ENCODE data around the gene C19orf12. TPM values are rescaled to one million over a fixed set of nuclear protein-coding genes. Genes with fewer than 3 reads are reported as not detected.

C19orf12 gene
- total RNA-seq, 3 donors from 2014 or later (not counting 1 experiment from before 2014, with no cell fraction given): 33.1 to 52.6 (median 47.5) TPM

GRCh38 chr19:29704562-29705558 is 10.2 kb downstream of the C19orf12 start:
- H3K9me3 ChIP-seq (ENCODE audit: control insufficient read depth, insufficient read depth, low read length): no peaks in the 10 kb centered on the region
- WGBS (ENCODE audit: insufficient coverage): 88% methylated on average over 13 of the region's 14 CpGs
- H3K36me3 ChIP-seq (ENCODE audit: control insufficient read depth, insufficient read depth, low read length): peaks cover 53% of the 10 kb centered on the region
- TF ChIP-seq, protein P1, sequence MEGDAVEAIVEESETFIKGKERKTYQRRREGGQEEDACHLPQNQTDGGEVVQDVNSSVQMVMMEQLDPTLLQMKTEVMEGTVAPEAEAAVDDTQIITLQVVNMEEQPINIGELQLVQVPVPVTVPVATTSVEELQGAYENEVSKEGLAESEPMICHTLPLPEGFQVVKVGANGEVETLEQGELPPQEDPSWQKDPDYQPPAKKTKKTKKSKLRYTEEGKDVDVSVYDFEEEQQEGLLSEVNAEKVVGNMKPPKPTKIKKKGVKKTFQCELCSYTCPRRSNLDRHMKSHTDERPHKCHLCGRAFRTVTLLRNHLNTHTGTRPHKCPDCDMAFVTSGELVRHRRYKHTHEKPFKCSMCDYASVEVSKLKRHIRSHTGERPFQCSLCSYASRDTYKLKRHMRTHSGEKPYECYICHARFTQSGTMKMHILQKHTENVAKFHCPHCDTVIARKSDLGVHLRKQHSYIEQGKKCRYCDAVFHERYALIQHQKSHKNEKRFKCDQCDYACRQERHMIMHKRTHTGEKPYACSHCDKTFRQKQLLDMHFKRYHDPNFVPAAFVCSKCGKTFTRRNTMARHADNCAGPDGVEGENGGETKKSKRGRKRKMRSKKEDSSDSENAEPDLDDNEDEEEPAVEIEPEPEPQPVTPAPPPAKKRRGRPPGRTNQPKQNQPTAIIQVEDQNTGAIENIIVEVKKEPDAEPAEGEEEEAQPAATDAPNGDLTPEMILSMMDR (IDR thresholded peaks at IDR 0.05): no peak
- H3K4me3 Mint-ChIP-seq: no peak overlapping the region
- no peaks in the 10 kb centered on the region for H3K36me3 Mint-ChIP-seq
- peaks cover 20 to 23% of the 10 kb centered on the region in 2 donors for H3K4me1 Mint-ChIP-seq
- intact Hi-C loops (cut with micrococcal nuclease): no loop called here
- peak in 1 of 2 donors; percentile 28 for DNase-seq
- no peak overlapping the region for H3K4me3 ChIP-seq (ENCODE audit: low read length)
- H3K4me1 ChIP-seq (ENCODE audit: control insufficient read depth, insufficient read depth, low read length): peaks cover 4% of the 10 kb centered on the region
- H3K27ac ChIP-seq (ENCODE audit: low read length): no peak overlapping the region
- H3K9me3 Mint-ChIP-seq: no peaks in the 10 kb centered on the region
- H3K27ac Mint-ChIP-seq: peak overlapping the region; percentile 75 to 77
- no peaks in the 10 kb centered on the region for H3K27me3 Mint-ChIP-seq (ENCODE audit: low read depth in 2 of 2)
- peak in 2 of 3 donors; percentile 32 to 40 for ATAC-seq
- no peaks in the 10 kb centered on the region for H3K27me3 ChIP-seq (ENCODE audit: control insufficient read depth, insufficient read depth, low read length)

DNA sequence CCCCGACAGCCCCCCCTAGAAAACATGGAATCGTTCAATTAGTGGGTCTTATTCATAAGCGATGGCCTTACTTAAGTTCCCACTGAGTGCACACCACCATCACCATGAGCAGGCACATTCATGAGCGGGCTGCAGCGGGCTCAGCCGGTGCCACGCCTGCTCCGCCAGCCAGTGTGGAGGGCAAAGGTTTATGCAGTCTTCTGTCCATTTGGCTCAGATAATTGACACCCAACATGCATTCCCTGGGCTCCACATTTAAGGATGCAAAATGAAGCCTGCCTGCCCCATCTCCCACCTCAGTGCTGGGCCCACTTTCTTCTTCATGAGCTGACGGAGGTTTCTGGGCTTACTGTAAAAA is 12.1 kb downstream of the C19orf12 start:
- no peaks in the 10 kb centered on the region for H3K9me3 ChIP-seq (ENCODE audit: control insufficient read depth, insufficient read depth, low read length)
- Mint-ChIP-seq H3K4me3 (no peak overlapping the region), H3K27me3 (ENCODE audit: low read depth in 2 of 2) (no peaks in the 10 kb centered on the region), H3K4me1 (peaks cover 9 to 12% of the 10 kb centered on the region in 2 donors), H3K27ac (no peak overlapping the region), H3K9me3 (no peaks in the 10 kb centered on the region), H3K36me3 (no peaks in the 10 kb centered on the region)
- DNase-seq: no peak
- no peak for ATAC-seq
- no peak overlapping the region for H3K27ac ChIP-seq (ENCODE audit: low read length)
- intact Hi-C loops (cut with micrococcal nuclease): no loop called here
- H3K4me1 ChIP-seq (ENCODE audit: control insufficient read depth, insufficient read depth, low read length): no peaks in the 10 kb centered on the region
- TF ChIP-seq, protein P1 (IDR thresholded peaks at IDR 0.05): no peak
- H3K4me3 ChIP-seq (ENCODE audit: low read length): no peak overlapping the region
- H3K36me3 ChIP-seq (ENCODE audit: control insufficient read depth, insufficient read depth, low read length): peaks cover 45% of the 10 kb centered on the region
- no peaks in the 10 kb centered on the region for H3K27me3 ChIP-seq (ENCODE audit: control insufficient read depth, insufficient read depth, low read length)
- 97% methylated on average over 9 of the region's 9 CpGs for WGBS (ENCODE audit: insufficient coverage)

- 95% methylated on average over 30 of the region's 30 CpGs for WGBS (ENCODE audit: insufficient coverage)
- H3K4me1 ChIP-seq (ENCODE audit: control insufficient read depth, insufficient read depth, low read length): no peaks in the 10 kb centered on the region
- ATAC-seq (no peak), DNase-seq (no peak)
- Mint-ChIP-seq H3K9me3 (no peaks in the 10 kb centered on the region), H3K4me3 (no peak overlapping the region), H3K27me3 (ENCODE audit: low read depth in 2 of 2) (no peaks in the 10 kb centered on the region), H3K4me1 (peaks cover 9 to 17% of the 10 kb centered on the region in 2 donors), H3K36me3 (no peaks in the 10 kb centered on the region), H3K27ac (no peak overlapping the region)
- TF ChIP-seq, protein P1 (IDR thresholded peaks at IDR 0.05): no peak
- H3K36me3 ChIP-seq (ENCODE audit: control insufficient read depth, insufficient read depth, low read length): peaks cover 41% of the 10 kb centered on the region
- H3K4me3 ChIP-seq (ENCODE audit: low read length): no peak overlapping the region
- no peak overlapping the region for H3K27ac ChIP-seq (ENCODE audit: low read length)
- no peaks in the 10 kb centered on the region for H3K9me3 ChIP-seq (ENCODE audit: control insufficient read depth, insufficient read depth, low read length)
- intact Hi-C loops (cut with micrococcal nuclease): no loop called here
- H3K27me3 ChIP-seq (ENCODE audit: control insufficient read depth, insufficient read depth, low read length): no peaks in the 10 kb centered on the region
Observed at GRCh38 chr19:29702161-29702962, 12.7 kb downstream of the C19orf12 start.
